Measurements from ENCODE around the gene SETX. TPM values are rescaled to one million over a fixed set of nuclear protein-coding genes. Genes with fewer than 3 reads are reported as not detected.

The SETX gene
- total and polyA plus RNA-seq, 2 of the 13 experiments (the other 11 are each of a cell fraction or from before 2014, with no cell fraction given), result 13.2 to 39.0 TPM

- TF ChIP-seq MLXIP (CRISPR knock-in tag; IDR thresholded peaks at IDR 0.05; ENCODE audit: borderline replicate concordance), result no peak
These were observed 28.7 kb upstream of the SETX start (continued) for GRCh38 chr9:132383462-132383883.

GRCh38 chr9:132381966-132382541 is 27.3 kb upstream of the SETX start:
- no peaks in the 10 kb centered on the region for H3K9me3 ChIP-seq (ENCODE audit: low read length)
- no peak for ATAC-seq
- CTCF ChIA-PET (ENCODE audit: low intra/inter-chr PET ratio, low total read pairs), result no interaction called here
- H3K4me1 ChIP-seq (ENCODE audit: insufficient read depth, low read length), result no peaks in the 10 kb centered on the region
- H3K4me2 ChIP-seq (ENCODE audit: low read depth, low read length), result no peak overlapping the region
- H3K36me3 ChIP-seq (replicated peaks in 1 of 2; ENCODE audit: control insufficient read depth in 1 of 2, insufficient read depth in 2 of 2, low read length in 2 of 2), result peaks cover 20 to 41% of the 10 kb centered on the region in 2 experiments; a peak in 4 of 5 replicates
- intact Hi-C loops (cut with micrococcal nuclease; ENCODE audit: unreplicated experiment), result no loop called here
- in situ Hi-C loops (cut with HindIII; ENCODE audit: extremely low pct_ligation_motif_present, low pct_unique_long_range_greater_than_20kb), result no loop called here
- no peak overlapping the region for H3K4me3 ChIP-seq (replicated peaks in 1 of 3; ENCODE audit: insufficient read depth in 1 of 3, low read depth in 2 of 3, low read length in 3 of 3)
- no peak for FAIRE-seq
- H2AFZ ChIP-seq (ENCODE audit: low read length), result no peak overlapping the region
- H3K27ac ChIP-seq (ENCODE audit: extremely low read length, insufficient read depth, low read length), result no peak overlapping the region
- no peaks in the 10 kb centered on the region for H4K20me1 ChIP-seq (ENCODE audit: insufficient read depth, low read length)
- POLR2A ChIA-PET, result no interaction called here
- no peaks in the 10 kb centered on the region for H3K79me2 ChIP-seq (ENCODE audit: insufficient read depth, low read length)
- no peaks in the 10 kb centered on the region for H3K27me3 ChIP-seq (ENCODE audit: control insufficient read depth in 1 of 2, insufficient read depth in 2 of 2, low read length in 2 of 2)
- H3K9ac ChIP-seq (ENCODE audit: insufficient read depth, low read depth, low read length), result no peak overlapping the region
- WGBS (ENCODE audit: low lambda C conversion rate), result 94% methylated on average over 9 of the region's 9 CpGs
- no TSS peak for BruUV-seq (replicated peaks)
- DNase-seq (ENCODE audit: low spot score), result no peak
- TF ChIP-seq CREM (IDR thresholded peaks at IDR 0.05) (no peak), CREM (CRISPR knock-in tag; IDR thresholded peaks at IDR 0.05) (no peak), ZNF530 (CRISPR knock-in tag; IDR thresholded peaks at IDR 0.05; ENCODE audit: low read depth) (no peak), PAXIP1 (CRISPR knock-in tag; conservative IDR thresholded peaks at IDR 0.05) (no peak), ZXDC (CRISPR knock-in tag; IDR thresholded peaks at IDR 0.05) (no peak), PHF5A (CRISPR knock-in tag; IDR thresholded peaks at IDR 0.05; ENCODE audit: low read depth, unreplicated experiment) (no peak), ZNF878 (CRISPR knock-in tag; IDR thresholded peaks at IDR 0.05) (no peak), HOXA3 (CRISPR knock-in tag; IDR thresholded peaks at IDR 0.05) (no peak), ARID3A (IDR thresholded peaks at IDR 0.05; ENCODE audit: low read depth, low read length) (no peak), RBAK (CRISPR knock-in tag; IDR thresholded peaks at IDR 0.05) (no peak), ESRRA (CRISPR knock-in tag; IDR thresholded peaks at IDR 0.05; ENCODE audit: low read depth) (no peak)
